Spleen (tissue), 7 donors: ENCODE results near the gene NEBL.

ENCODE experiments used
- CTCF ChIP-seq, 11 experiments: fragments of 200-600 bp in 7 of 11; fragments of 450-650 bp in 4 of 11; sonication (generic) in 4 of 11; IDR thresholded peaks in 8 of 11; conservative IDR thresholded peaks in 3 of 11; 1 replicate in 7 of 11; 2 replicates in 4 of 11; pipeline versions ENCODE4 v1.4.0 to v1.8.0; 2016 to 2021; ENCODE audit warnings: antibody characterized with exemption in 11 of 11, inconsistent platforms in 4 of 11, mild to moderate bottlenecking in 1 of 11
- POLR2A ChIP-seq, 3 donors: fragments of 450-650 bp; IDR thresholded peaks; one replicate each; pipeline ENCODE4 v1.5.1; 2017; ENCODE audit warnings: antibody characterized with exemption in 3 of 3, mild to moderate bottlenecking in 1 of 3
- POLR2AphosphoS5 ChIP-seq, 3 donors: sonication (generic); formaldehyde crosslinking; IDR thresholded peaks; one replicate each; pipeline ENCODE4 v1.5.1; 2017; ENCODE audit warnings: antibody characterized with exemption in 3 of 3
- donor health status: DM: no; HTN: no; CAD: no; lungs with moderate emphysema.
- donor health status: DM: no; HTN: no; CAD: no.
- donor health status: DM: no; HTN: no; CAD: no.

GRCh38 chr10:20888620-20889330 is 8.3 kb downstream of the NEBL start:
- TF ChIP-seq POLR2A (IDR thresholded peaks at IDR 0.05) (no peak), CTCF (IDR thresholded peaks at IDR 0.05 in 8 of 11, conservative IDR thresholded peaks at IDR 0.05 in 3 of 11) (no peak), POLR2AphosphoS5 (IDR thresholded peaks at IDR 0.05) (no peak)
